Measurements from ENCODE around the gene PANK1. TPM values are rescaled to one million over a fixed set of nuclear protein-coding genes. Genes with fewer than 3 reads are reported as not detected.

The PANK1 gene
- total and polyA plus RNA-seq, 8 donors = 9.4 to 21.1 (median 17.5) TPM

DNA sequence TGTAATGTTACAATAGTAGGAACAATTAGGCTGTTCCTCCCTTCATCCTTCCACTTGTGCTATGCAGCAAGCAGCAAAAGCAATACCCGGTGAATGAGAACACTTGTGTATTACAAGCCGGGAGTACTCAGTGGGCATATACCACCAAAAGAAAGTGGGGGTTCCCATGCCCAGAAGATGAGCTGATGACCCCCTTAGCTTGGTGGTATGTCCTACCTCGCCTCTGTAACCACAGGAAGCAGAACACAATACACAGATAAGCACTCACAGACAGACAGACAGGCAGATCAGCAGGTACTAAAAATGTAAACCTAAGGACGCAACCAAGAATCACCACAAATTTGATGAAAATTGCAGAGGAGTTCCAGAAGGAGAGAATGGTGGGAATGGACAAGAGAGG, 40.9 kb upstream of the PANK1 start:
- Histone ChIP-seq H3K9me3 (no peaks in the 10 kb centered on the region), H3K4me3 (no peak overlapping the region), H3K4me1 (no peaks in the 10 kb centered on the region), H3K36me3 (no peaks in the 10 kb centered on the region), H3K27ac (no peak overlapping the region), H3K27me3 (no peaks in the 10 kb centered on the region)
- TF ChIP-seq, protein P1, sequence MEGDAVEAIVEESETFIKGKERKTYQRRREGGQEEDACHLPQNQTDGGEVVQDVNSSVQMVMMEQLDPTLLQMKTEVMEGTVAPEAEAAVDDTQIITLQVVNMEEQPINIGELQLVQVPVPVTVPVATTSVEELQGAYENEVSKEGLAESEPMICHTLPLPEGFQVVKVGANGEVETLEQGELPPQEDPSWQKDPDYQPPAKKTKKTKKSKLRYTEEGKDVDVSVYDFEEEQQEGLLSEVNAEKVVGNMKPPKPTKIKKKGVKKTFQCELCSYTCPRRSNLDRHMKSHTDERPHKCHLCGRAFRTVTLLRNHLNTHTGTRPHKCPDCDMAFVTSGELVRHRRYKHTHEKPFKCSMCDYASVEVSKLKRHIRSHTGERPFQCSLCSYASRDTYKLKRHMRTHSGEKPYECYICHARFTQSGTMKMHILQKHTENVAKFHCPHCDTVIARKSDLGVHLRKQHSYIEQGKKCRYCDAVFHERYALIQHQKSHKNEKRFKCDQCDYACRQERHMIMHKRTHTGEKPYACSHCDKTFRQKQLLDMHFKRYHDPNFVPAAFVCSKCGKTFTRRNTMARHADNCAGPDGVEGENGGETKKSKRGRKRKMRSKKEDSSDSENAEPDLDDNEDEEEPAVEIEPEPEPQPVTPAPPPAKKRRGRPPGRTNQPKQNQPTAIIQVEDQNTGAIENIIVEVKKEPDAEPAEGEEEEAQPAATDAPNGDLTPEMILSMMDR (IDR thresholded peaks at IDR 0.05) = no peak
- intact Hi-C loops (cut with DNase I) = no loop called here
- ATAC-seq = no peak
- no peak for DNase-seq

DNA sequence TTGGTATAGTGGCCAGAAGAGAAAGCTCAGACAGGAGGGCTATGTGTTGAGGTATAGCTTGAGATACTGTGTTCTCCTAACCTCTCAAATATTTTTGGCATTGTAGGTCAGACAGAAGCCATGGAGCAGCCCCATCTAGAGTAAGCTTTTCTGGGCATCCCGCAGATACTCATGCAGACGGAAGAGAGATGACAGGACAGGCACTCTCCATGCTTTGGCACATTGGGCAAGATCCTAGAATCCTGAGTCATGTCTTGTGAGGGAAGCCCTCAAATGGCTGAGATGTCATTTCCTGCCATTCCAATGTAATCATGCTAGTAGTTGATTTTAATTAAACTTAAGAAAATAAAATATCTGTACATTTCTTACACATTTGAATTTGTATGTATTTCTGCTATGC, 39.6 kb upstream of the PANK1 start:
- intact Hi-C loops (cut with DNase I) = no loop called here
- TF ChIP-seq, protein P1 (IDR thresholded peaks at IDR 0.05) = no peak
- Histone ChIP-seq H3K4me3 (no peak overlapping the region), H3K27ac (no peak overlapping the region), H3K27me3 (no peaks in the 10 kb centered on the region), H3K36me3 (no peaks in the 10 kb centered on the region), H3K9me3 (no peaks in the 10 kb centered on the region), H3K4me1 (no peaks in the 10 kb centered on the region)
- ATAC-seq (no peak), DNase-seq (no peak)

DNA sequence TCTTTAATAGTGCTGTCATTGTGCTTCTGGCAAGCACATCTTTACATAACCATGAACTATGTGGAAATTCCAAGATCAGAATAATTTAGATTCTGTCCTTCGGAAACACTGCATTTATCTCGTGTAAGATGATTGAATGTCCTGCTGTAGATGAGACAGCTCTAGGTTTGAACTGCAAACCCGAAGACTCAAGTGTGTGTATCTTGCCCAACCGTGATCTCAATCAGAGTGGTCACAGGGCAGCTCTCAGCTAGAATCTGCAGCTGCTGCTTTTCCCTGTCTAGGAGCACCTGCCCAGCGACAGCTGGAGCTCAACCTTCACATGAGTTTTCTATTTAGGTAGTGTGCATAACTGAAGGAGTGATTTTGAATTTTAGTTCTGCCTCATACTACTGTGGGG, 38.8 kb upstream of the PANK1 start:
- ATAC-seq = no peak

DNA sequence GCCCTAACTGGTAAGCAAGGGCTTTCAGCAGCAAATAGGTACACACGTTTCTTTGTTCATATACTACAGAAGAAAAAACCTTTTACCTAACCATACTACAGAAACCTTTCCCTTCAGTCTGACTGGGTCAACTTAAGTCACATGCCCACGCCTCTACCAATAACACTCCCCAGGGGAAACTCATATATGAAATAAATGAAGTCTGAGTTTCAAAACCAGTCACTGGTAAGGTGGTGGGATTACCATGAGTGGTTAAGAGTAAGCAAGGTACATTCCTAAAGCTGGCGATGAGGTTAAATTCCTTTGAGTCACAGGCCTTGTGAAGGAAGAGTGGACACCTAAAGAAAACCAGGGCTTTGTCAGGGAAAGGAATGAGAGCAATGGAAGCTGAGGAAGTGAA, 34.9 kb upstream of the PANK1 start:
- ATAC-seq (no peak), DNase-seq (no peak)
- no peaks in the 10 kb centered on the region for H3K9me3 ChIP-seq
- no peak overlapping the region for H3K27ac ChIP-seq
- intact Hi-C loops (cut with DNase I) = no loop called here
- H3K4me1 ChIP-seq = no peaks in the 10 kb centered on the region
- H3K4me3 ChIP-seq = no peak overlapping the region
- H3K36me3 ChIP-seq = no peaks in the 10 kb centered on the region
- TF ChIP-seq, protein P1 (IDR thresholded peaks at IDR 0.05) = no peak
- no peaks in the 10 kb centered on the region for H3K27me3 ChIP-seq

More for the DNA sequence above, 38.8 kb upstream of the PANK1 start:
- Histone ChIP-seq H3K27ac (no peak overlapping the region), H3K9me3 (no peaks in the 10 kb centered on the region), H3K4me1 (no peaks in the 10 kb centered on the region), H3K4me3 (no peak overlapping the region), H3K27me3 (no peaks in the 10 kb centered on the region), H3K36me3 (no peaks in the 10 kb centered on the region)
- TF ChIP-seq, protein P1 (IDR thresholded peaks at IDR 0.05) = no peak
- DNase-seq = no peak
- intact Hi-C loops (cut with DNase I) = no loop called here

DNA sequence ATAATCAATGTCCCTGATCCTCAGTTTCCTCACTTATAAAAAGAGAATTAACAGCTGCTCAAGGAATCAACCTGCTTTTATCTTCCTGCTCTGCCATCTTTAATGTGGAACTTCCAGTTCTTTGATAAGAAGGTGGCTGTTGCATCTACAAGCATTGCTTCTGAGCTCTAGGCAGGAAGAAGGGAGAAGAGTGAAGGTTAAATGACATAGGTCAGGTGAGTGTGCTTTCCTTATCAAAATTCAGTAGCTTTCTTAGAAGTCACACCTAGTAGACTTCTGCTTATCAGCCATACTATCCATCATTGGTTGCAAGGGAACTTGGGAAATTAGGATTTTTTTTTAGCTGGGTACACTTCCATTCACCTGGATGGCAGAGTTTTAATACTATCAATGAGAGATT, 32.3 kb upstream of the PANK1 start:
- ATAC-seq = no peak
- intact Hi-C loops (cut with DNase I) = no loop called here
- H3K27ac ChIP-seq = no peak overlapping the region
- no peaks in the 10 kb centered on the region for H3K9me3 ChIP-seq
- no peaks in the 10 kb centered on the region for H3K36me3 ChIP-seq
- TF ChIP-seq, protein P1 (IDR thresholded peaks at IDR 0.05) = no peak
- no peaks in the 10 kb centered on the region for H3K4me1 ChIP-seq
- no peak overlapping the region for H3K4me3 ChIP-seq
- no peak for DNase-seq
- no peaks in the 10 kb centered on the region for H3K27me3 ChIP-seq
